ENCODE data around the gene LHFPL6. TPM values are rescaled to one million over a fixed set of nuclear protein-coding genes. Genes with fewer than 3 reads are reported as not detected.

LHFPL6 gene
- total RNA-seq, 1 donor from 2014 or later: 5.3 TPM

- DNase-seq (ENCODE audit: low read depth) (peak; percentile 64), FAIRE-seq (no peak)
- H3K36me3 ChIP-seq (ENCODE audit: control insufficient read depth, insufficient read depth, low read length): no peaks in the 10 kb centered on the region
- H3K27me3 ChIP-seq (ENCODE audit: control insufficient read depth, insufficient read depth, low read length): no peaks in the 10 kb centered on the region
- H3K4me3 ChIP-seq (ENCODE audit: low read depth, low read length): no peak overlapping the region
- no peak for TF ChIP-seq CTCF (IDR thresholded peaks at IDR 0.05; ENCODE audit: insufficient read depth, low read length, severe bottlenecking)
These were observed 41.0 kb downstream of the LHFPL6 start for GRCh38 chr13:39561971-39562370.

GRCh38 chr13:39559847-39560246, 43.1 kb downstream of the LHFPL6 start:
- TF ChIP-seq CTCF (IDR thresholded peaks at IDR 0.05; ENCODE audit: insufficient read depth, low read length, severe bottlenecking): no peak
- FAIRE-seq (no peak), DNase-seq (ENCODE audit: low read depth) (no peak)
- Histone ChIP-seq H3K36me3 (ENCODE audit: control insufficient read depth, insufficient read depth, low read length) (no peaks in the 10 kb centered on the region), H3K27me3 (ENCODE audit: control insufficient read depth, insufficient read depth, low read length) (no peaks in the 10 kb centered on the region), H3K4me3 (ENCODE audit: low read depth, low read length) (no peak overlapping the region)

- Histone ChIP-seq H3K36me3 (ENCODE audit: control insufficient read depth, insufficient read depth, low read length) (no peaks in the 10 kb centered on the region), H3K27me3 (ENCODE audit: control insufficient read depth, insufficient read depth, low read length) (no peaks in the 10 kb centered on the region), H3K4me3 (ENCODE audit: low read depth, low read length) (no peak overlapping the region)
- TF ChIP-seq CTCF (IDR thresholded peaks at IDR 0.05; ENCODE audit: insufficient read depth, low read length, severe bottlenecking): no peak
- no peak for DNase-seq (ENCODE audit: low read depth)
- FAIRE-seq: no peak
These were observed 45.6 kb downstream of the LHFPL6 start for GRCh38 chr13:39557285-39557955.

GRCh38 chr13:39556866-39557265, 46.1 kb downstream of the LHFPL6 start:
- no peaks in the 10 kb centered on the region for H3K27me3 ChIP-seq (ENCODE audit: control insufficient read depth, insufficient read depth, low read length)
- no peak for DNase-seq (ENCODE audit: low read depth)
- H3K36me3 ChIP-seq (ENCODE audit: control insufficient read depth, insufficient read depth, low read length): no peaks in the 10 kb centered on the region
- no peak for TF ChIP-seq CTCF (IDR thresholded peaks at IDR 0.05; ENCODE audit: insufficient read depth, low read length, severe bottlenecking)
- no peak for FAIRE-seq
- no peak overlapping the region for H3K4me3 ChIP-seq (ENCODE audit: low read depth, low read length)

- FAIRE-seq: no peak
- no peak for TF ChIP-seq CTCF (IDR thresholded peaks at IDR 0.05; ENCODE audit: insufficient read depth, low read length, severe bottlenecking)
These were observed 48.6 kb downstream of the LHFPL6 start for GRCh38 chr13:39554371-39554770.

GRCh38 chr13:39552246-39552645, 50.7 kb downstream of the LHFPL6 start:
- DNase-seq (ENCODE audit: low read depth) (no peak), FAIRE-seq (no peak)
- no peaks in the 10 kb centered on the region for H3K36me3 ChIP-seq (ENCODE audit: control insufficient read depth, insufficient read depth, low read length)
- no peak for TF ChIP-seq CTCF (IDR thresholded peaks at IDR 0.05; ENCODE audit: insufficient read depth, low read length, severe bottlenecking)
- H3K4me3 ChIP-seq (ENCODE audit: low read depth, low read length): no peak overlapping the region
- no peaks in the 10 kb centered on the region for H3K27me3 ChIP-seq (ENCODE audit: control insufficient read depth, insufficient read depth, low read length)

More at GRCh38 chr13:39554371-39554770, 48.6 kb downstream of the LHFPL6 start:
- DNase-seq (ENCODE audit: low read depth): no peak
- Histone ChIP-seq H3K27me3 (ENCODE audit: control insufficient read depth, insufficient read depth, low read length) (no peaks in the 10 kb centered on the region), H3K36me3 (ENCODE audit: control insufficient read depth, insufficient read depth, low read length) (no peaks in the 10 kb centered on the region), H3K4me3 (ENCODE audit: low read depth, low read length) (no peak overlapping the region)
